Measurements from ENCODE around the gene ARFIP2.

DNA sequence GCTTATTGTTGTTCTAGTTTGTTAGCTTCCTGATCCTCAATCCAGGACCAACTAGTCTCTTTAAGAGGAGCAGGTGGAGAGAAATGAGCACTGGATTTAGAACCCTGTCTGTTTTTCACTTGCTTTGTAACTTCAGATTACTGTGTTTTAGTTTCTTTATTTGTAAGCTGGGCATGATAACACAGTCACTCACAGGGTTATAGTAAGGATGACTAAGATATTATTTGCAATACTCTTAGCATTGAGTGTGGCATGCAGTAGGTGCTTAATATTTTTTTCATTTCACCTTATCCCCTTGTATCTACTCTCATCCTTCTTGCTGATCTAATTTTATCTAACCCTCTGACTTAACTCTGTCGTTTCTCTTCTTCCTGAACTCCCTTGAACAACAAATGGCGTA lies 49.7 kb upstream of the ARFIP2 start:
- TF ChIP-seq, protein P1, sequence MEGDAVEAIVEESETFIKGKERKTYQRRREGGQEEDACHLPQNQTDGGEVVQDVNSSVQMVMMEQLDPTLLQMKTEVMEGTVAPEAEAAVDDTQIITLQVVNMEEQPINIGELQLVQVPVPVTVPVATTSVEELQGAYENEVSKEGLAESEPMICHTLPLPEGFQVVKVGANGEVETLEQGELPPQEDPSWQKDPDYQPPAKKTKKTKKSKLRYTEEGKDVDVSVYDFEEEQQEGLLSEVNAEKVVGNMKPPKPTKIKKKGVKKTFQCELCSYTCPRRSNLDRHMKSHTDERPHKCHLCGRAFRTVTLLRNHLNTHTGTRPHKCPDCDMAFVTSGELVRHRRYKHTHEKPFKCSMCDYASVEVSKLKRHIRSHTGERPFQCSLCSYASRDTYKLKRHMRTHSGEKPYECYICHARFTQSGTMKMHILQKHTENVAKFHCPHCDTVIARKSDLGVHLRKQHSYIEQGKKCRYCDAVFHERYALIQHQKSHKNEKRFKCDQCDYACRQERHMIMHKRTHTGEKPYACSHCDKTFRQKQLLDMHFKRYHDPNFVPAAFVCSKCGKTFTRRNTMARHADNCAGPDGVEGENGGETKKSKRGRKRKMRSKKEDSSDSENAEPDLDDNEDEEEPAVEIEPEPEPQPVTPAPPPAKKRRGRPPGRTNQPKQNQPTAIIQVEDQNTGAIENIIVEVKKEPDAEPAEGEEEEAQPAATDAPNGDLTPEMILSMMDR (IDR thresholded peaks at IDR 0.05; ENCODE audit: poor library complexity), result no peak
- TF ChIP-seq EZH2 (IDR thresholded peaks at IDR 0.05; ENCODE audit: borderline replicate concordance) (no peak), EZH2phosphoT487 (IDR thresholded peaks at IDR 0.05; ENCODE audit: low read depth, severe bottlenecking, unreplicated experiment) (no peak)

Measured in hepatocyte (in vitro differentiated cells).